ENCODE data around the gene IGFALS.

IGFALS gene

DNA sequence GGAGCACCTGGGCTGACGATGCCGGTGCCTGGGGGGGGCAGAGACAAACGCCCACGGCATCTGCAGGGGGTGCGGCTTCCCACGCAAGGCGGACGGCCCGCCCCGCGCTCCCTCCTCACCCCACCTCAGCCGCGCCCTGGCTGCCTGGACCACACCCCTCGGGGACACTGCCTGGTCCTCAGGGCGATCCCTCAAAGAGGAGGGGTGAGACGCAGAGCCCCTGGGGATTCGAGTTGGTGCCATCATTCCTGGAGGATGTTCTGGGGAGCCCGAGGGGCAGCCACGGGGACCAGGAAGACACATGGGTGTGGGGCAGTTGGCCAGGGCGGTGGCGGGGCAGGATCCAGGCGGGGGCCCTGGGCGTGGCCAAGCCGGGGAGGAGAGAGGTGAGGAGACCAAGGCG lies 3.9 kb downstream of the IGFALS start:
- no peak for DNase-seq (ENCODE audit: low read depth)

DNA sequence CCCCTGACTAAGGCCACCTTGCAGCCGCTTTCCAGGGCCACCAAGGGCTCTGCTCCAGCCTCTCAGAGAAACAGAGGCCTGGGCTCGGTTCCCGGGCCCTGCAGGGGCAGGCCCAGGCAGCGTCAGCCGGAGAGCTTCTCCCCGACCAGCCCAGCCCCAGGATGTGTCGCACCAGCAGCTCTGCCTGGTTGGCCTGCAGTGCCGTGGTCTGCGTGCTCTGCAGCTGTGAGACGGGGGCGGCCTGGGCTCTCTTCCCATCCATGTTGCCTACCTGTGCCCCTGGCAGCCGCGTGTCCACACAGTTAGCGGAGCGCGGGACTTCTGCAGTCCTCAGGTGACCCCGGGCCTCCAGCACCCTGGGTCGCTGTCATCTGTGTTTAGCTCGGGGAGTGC lies 4.8 kb downstream of the IGFALS start:
- DNase-seq (ENCODE audit: low read depth), result no peak

DNA sequence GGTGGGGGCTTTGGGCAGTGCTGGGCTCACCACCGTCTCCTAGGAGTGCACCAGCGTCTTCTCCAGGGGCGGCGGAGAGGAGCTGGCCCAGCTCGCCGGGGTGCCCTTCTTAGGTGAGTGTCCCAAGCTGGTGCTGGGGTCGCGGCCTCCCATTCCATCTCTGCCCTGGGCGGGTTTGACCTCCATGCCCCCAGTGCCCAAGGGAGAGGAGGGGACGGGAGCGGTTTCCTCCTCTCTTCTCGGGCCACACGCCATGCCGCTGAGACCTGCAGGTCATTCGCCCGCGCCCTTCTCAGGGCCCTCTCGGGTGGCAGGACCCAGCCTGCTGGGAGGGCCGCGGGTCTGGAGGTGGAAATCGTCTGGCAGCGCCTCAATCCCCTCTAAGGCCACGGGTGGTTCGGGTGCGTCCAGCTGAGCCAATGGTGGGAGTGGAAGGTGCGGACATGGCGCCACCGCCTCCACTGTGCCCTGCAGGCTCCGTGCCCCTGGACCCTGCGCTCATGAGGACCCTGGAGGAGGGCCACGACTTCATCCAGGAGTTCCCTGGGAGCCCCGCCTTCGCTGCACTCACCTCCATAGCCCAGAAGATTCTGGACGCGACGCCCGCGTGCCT lies 5.3 kb downstream of the IGFALS start:
- no peak for DNase-seq (ENCODE audit: low read depth)

DNA sequence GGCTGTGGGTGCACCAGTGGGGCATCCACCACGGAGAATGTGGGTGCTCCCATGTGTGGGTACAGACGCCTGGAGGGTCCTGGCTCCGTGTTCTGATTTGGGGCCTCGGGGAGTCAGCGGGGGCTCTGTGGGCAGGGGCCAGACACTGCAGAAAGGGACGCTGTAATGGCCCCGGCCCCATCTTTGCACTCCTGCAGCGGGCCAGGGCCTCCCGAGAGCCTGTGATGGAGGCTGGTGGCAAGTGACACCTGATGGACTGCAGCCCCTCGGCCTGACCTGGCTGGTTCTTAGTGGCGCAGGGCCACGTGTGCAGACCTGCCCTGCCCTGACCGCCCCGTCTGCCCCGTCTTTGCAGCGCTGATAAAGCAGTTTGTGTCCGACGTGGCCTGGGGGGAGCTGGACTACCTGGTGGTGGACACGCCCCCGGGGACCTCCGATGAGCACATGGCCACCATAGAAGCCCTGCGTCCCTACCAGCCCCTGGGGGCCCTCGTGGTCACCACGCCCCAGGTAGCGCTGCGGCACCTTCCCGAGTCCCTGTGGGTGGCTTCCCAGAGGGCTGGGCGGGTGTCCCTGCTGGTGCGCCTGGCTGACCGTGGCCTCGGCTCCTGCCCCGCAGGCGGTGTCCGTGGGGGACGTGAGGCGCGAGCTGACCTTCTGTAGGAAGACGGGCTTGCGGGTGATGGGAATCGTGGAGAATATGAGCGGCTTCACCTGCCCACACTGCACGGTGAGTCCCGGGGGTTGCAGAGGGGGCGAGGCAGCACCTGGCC lies 6.0 kb downstream of the IGFALS start:
- no peak for DNase-seq (ENCODE audit: low read depth)

DNA sequence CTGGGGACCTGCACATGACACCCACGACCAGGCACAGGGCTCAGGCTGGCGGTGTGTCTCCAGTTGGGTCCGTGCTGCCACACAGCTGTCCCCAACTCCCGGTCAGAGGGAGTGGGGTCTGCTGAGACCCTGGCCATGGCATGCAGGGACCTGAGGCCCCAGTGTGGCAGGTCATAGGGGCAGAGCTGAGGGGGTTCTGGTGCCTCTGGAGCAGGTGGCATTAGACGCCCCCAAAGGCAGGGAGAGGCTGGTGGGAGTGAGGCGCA lies 6.5 kb downstream of the IGFALS start:
- DNase-seq (ENCODE audit: low read depth), result no peak

DNA sequence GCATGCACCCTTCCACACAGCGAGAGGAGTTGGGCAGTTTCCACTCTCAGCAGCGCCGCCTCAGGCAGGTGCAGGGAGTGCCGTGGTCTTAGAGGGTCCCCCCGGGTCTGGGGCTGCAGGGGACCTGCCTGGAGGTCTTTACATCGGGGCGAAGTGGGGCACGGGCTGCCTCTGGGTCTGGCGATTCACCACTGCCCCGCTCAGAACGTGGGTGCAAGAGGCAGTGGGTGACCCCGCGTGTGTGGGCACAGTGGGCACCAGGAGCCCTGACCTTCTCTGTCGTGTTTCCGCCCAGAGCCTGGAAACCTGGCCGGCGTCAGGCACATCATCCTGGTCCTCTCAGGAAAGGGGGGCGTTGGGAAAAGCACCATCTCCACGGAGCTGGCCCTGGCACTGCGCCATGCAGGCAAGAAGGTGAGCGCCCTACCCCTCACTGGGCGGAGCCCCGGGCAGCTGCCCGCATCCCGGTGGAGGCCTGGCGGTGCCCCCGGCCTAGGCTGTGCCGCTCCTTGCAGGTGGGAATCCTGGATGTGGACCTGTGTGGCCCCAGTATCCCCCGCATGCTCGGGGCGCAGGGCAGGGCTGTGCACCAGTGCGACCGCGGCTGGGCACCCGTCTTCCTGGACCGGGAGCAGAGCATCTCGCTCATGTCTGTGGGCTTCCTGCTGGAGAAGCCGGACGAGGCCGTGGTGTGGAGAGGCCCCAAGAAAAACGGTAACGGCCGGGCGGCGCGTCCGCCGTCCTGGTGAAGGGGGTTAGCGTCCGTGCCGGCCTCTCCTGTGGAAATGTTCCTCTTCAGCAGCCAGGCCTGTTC lies 7.1 kb downstream of the IGFALS start:
- DNase-seq (ENCODE audit: low read depth), result no peak

DNA sequence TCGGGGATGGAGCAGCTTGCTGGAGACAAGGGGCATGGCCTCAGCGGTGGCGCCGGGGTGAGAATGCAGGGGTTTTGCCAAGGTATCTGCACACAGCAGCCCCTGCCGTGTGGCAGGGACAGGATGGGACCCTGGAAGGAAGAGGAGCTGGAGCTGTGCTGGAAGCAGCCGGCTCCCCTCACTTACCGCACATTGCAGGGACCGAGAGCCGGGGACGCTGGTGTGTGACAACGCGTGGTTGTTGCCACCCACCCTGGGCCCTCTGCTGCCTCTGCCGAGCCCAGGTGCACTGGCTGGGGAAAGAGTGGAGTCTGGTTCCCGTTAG lies 7.7 kb downstream of the IGFALS start:
- DNase-seq (ENCODE audit: low read depth), result no peak

DNA sequence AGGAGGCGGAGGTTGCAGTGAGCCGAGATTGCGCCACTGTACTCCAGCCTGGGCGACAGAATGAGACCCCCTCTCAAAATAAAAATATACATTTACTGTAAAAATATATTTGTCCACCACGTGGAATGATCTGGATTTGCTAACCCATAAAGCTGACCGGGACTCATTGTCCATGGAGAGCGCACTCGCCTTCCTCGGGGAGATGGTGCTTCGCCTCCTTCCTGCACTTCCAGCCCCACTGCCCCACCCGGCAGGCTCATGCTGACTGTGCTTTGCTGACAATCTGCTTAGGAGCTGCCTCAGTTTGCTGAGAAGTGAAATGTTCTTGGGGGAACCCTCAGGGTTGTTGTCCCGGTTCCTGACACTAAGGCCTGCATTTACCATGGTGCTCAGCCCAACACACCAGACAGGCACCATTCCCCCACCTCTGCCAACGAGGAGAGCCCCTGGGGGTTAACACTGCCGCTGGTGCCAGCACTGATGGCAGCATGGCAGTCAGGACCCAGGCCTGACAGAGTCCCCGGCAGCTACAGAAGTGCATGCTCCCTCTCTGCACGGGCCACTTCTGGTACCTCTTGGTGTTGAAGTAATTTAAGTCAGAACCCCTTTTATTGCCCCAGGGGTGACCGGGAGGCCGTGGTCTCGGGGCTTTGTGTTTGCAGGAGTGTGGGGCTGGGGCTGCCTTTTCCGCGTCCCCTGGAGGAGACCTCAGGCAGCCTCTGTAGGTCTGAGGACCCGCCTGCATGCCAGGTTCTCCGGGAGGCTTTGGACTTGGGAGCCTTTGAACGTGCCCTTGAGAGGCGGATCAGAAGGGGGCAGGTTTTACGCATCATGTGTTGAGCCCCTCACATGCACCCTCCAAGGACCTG lies 8.3 kb downstream of the IGFALS start:
- DNase-seq (ENCODE audit: low read depth), result no peak

DNA sequence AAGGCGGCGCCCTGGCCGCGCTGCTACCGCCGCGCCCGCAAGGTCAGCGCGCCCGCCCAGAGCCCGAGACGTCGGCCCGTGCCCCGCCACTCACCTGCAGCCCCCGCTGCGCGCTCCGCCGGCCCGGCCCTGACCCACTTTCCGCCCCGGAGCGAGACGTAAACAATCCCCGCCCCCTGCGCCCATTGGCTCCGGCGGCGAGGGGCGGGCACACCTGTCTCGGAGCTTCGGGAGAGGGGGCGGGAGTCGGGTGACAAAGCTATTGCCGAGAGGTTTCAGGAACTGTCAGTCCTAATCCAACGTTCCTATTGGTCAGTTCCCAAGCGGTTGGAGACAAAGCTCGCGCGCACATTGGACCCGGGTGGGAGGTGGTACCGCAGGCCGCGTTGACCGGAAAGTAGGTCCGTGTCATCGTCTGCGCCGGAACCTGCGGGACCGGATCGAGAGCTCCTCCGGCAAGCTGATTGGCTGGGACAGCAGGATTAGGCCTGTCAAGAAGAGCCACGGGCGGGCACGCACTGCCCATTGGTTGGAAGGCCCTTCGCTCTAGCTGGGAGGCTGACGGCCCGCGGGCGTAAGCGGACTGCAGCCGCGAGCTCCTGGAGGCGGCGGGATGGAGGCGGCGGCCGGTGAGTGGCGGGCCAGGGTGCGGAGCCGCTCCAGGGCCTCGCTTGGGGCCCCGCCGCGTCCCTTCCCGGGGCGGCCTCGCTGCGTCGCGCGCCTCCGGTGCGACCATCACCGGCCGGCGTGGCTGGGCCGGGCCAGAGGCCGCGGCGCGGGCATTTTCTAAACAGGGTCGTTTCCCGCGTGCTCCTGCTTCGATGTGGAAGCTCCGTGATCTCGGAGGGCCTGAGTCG lies 10.9 kb downstream of the IGFALS start, which contains the start of the genes NUBP2 and SPSB3:
TSS of gene NUBP2 (plus strand) at position 553 of the 857 bp plus-strand sequence. CDS start at position 614, 61 bp downstream.
TSS of gene SPSB3 (minus strand) at position 164 of the 857 bp plus-strand sequence. CDS start 1,088 bp downstream, outside the sequence.
- DNase-seq (ENCODE audit: low read depth), result peak; percentile 89

DNA sequence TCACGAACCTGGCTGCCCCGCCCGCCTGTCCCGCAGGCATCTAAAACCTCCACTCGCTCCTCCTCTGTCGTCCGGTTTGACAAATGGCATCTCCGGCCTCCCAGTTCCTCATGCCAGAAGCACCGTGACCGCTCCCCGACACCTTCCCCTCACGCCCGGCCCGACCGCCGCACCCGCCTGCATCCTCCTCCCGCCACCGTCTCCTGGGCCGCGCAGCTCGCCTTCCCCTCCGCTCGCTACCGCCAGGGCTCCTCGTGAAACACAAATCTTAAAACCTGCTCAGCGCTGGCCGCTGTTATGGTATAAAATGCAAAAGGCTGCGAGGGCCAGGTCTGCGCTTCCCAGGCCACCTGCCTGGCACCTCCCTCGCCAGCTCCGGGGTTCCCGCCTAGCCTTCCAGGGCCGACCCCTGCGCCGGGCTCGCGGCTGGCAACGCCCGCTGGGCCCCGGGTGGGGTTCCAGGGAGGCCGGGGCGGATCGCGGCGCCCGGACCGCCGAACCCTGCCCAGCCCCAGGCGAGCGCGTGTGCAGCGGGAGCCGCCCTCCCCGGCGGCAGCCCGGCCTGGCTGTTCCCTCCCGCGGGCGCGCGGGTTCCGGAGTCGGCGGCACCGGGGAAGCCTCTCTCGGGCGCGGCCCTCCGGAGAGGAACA lies 11.6 kb downstream of the IGFALS start:
- no peak for DNase-seq (ENCODE audit: low read depth)

DNA sequence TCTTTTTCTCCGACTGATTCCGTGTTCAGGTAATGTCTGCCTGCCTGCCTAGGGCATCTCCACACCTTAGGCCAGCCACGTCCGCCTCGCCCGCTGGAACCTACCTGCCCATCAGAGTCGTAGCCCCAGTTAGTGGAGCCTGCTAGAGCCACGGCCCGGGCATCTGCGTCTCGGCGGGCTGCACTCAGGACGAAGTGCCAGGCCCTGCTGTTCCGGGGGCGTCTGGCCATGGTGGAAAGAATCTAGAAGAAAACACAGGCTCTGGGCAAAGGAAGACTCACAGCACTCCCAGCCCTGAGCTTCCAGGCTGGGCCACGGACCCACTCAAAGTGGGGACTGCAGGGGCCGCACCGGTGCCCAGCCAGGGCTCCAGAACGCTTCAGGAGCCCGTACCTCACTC lies 12.3 kb downstream of the IGFALS start:
- DNase-seq (ENCODE audit: low read depth), result no peak

DNA sequence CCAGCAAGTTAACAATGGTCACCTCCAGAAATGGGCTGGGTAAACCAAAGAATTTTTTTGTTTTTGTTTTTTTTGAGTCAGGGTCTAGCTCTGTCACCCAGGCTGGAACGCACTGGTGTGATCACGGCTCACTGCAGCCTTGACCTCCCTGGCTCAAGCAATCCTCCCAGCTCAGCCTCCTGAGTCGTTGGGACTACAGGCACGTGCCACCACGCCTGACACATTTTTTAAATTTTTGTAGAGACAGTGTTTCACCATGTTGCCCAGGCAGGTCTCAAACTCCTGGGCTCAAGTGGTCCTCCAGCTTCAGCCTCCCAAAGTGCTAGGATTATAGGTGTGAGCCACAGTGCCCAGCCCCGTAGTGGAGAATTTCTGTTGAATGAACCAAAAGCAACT lies 12.8 kb downstream of the IGFALS start:
- DNase-seq (ENCODE audit: low read depth), result no peak

DNA sequence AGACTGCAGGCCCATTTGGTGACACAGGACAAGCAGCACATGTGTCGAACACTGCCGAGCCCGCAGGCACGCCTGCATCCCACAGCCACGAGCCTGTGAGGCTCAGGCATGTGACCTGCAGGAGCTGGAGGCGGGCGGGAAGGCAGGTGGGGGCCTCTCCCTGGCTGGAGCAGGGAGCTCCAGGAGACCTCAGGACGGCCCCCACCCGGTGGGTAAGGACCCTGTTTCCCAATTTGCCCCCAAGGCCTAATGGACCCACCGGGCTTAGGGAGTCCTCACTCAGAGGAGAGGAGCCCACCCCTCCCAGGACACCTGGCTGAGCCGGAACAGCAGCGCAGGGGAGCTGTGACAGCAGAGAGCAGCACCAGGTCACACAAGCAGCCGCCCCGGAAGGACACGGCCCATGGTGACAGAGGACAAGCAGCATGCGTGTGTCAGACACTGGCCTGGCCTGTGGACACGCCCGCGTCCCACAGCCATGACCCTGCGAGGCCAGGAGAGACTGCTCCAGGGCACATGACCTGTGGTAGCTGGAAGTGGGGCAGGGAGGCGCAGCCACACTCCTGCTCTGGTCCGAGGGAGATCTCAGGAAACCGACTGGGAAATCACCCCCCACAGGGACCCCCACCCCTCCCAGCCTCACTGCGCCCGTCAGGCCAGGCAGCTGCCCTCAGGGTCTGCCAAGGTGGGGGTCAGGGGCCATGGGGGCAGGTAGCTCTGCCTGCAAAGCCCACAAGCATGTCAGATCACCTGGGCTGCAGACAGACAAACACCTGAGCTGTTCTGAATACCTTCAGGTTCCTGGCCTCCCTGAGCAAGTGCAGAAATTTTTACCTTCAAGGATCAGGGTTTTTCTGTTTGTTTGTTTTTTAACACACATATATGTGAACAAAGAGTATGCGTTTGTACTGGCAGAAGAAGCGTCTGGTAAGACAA lies 13.5 kb downstream of the IGFALS start:
- no peak for DNase-seq (ENCODE audit: low read depth)

DNA sequence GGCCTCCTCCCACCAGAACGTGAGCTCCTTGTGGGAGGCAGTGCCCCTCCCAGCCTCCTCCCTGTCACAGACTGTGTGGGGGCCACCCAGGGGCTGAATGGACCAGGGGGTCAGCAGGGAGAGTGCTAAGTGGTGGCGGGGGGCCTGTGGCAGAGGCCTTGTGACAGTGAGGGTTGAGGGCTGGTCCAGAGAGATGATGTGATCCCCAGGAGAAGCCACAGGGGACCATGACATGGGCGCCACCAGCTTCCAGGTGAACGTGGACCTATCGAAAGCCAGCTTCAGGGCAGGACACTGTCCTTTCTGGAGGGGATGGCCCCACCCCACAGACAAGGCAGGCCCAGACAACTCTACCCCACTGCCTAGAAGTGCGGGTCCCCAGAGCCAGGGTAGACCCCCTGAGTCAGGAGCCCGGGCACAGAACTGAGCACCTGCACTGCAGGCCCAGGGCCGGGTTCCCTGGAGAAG lies 14.2 kb downstream of the IGFALS start:
- DNase-seq (ENCODE audit: low read depth), result no peak

DNA sequence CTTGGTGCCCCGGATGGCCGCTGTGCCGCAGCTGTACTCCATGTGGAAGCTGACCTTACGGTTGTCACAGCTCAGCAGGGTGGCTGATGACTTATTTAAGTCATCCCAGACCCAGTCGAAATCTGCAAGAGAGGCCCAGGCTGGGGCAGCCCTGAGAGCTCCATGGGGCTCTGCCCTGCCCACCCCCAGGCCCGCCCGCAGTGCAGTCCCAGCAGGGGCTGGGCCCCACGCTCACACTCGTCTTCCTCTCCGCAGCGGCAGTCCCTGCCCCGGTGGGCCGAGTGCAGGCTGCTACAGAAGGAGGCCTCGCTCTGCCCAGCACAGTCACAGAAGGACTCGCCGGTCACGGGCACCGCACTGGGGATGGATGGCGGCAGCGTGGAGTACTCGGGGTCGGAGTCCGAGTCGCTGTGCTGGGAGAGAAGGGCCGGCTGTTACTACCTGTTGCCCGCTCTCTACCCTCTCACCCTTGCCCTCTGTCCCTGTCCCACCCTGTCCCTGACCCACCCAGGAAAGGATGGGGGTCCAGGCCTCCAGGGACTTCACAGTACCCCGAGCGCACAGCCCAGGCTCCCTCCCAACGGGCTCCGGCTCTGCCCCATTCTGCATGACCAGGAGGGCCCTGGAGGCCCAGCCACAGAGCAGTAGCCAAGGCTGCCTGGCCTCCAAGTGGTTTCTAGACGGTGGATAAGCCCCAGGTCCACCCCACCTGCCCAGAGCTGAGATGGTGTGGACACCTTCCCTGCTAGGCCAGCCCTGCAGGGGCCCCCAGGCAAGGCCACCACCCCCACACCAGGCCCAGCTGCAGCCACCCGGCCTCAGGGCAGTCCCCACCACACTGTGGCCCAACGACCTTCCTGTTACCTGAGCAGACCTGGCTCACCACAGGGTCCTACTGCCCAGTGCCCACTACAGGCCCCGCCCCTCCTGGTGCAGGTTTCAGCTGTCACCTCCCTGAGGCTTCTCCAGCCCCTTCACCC lies 15.0 kb downstream of the IGFALS start:
- no peak for DNase-seq (ENCODE audit: low read depth)

DNA sequence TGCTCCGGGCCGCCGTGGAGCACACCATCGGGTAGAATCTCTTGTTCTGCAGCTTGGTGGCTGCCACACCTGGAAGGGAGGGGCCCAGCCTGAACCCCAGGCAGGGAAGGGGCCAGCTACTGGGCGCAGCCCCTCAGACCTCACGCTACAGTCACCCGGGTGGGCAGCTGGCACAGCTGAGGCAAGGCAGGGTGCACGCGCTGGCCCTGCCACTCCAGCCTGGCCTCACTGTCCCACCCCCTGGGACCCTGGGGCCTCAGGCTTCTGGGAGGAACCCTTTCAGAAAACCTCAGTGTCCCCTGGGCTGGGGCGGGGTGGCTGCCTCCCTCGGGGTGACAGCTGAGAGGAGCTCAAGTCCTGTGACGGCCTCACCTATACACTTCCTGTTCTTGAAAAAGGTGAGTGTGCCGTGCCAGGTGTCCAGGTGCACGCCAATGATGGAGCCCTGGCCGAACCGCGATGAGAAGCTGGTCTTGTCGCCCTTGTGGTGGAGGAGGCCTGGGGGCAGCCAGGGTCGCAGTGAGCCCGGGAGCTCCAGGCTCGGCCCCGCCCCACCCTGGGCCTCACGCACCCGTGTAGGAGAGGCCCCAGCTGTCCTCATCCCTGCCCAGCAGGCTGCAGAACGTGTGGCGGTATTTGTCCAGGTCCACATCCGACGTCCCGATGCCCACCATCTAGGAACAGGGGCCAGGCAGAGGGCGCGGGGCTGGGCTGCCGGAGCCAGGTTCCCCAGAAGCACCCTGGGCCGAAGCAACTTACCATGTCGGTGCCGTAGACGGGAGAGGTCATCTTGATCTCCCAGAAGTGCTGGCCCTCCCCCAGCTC lies 15.9 kb downstream of the IGFALS start:
- no peak for DNase-seq (ENCODE audit: low read depth)

DNA sequence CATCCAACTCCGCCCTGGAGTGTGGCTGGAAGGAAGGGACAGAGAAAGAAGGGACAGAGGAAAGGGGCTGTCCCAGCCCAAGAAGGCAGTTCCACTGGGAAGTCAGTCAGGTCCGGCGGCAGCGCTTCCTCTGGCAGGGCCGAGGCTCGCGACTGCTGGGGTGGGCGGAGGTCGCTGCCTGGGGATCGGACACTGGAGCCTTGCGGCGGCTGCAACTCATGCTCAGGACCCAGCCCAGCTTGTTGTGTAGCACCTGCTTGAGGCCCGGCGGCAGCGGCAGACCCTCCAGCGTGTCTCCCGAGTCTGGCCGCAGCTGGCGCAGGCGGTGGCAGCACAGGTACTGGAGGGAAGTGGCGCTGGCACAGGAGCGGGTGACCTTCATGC lies 16.5 kb downstream of the IGFALS start:
- no peak for DNase-seq (ENCODE audit: low read depth)

DNA sequence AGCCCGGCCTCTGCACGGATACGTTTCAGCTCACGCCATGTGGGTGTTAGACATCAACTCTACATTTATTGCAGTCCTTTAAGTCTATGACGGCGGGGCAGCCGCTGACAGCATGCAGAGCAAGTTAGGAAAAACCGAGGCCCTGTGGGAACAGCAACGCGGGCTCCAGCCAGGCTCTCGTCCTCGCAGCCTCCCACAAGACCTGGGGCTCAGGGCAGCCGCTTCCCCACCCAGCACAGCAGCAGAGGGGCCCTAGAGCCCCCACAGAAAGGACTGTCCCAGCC lies 16.9 kb downstream of the IGFALS start:
- DNase-seq (ENCODE audit: low read depth), result no peak

All from stimulated activated CD8-positive, alpha-beta memory T cell treated with anti-CD3 and anti-CD28 coated beads, Interleukin-15, amount 100 ng/mL, for 24 hours (primary cell).